ENCODE results near the gene PLIN5. TPM values are rescaled to one million over a fixed set of nuclear protein-coding genes. Genes with fewer than 3 reads are reported as not detected.

PLIN5 gene
- total and polyA plus RNA-seq, 7 donors, result 14.5 to 143 (median 96.1) TPM

DNA sequence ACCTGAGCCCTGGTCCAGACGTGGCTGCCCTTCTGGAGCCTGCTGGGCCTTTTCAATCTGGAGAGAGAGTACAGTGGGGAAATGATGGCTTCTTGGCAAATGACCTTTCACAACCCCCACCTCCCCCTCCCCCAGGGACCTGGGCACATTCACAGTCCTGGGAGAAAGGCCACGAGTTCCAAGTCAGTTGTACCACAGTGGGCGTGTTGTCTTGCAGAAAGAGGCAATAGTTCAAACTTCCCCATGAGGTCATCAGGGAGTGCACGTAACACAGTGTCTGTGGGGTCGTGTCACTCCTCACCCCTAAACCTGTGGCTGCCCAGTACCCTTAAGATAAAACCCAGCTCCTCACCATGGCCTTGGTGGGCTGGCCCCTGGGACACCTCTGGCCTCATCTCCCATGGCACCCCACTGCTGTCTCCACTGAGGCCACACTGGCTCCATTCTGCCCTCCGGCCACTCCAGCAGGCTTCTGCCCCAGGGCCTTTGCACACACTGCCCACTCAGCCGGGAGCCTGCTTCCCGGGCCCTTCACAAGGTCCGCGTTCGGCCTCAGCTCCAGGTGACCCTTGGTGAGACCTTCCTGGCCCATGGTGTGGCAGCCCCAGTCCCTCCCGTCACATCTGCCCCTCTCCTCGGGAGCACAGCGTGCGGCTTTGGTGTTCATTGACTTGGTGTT lies 30.0 kb downstream of the PLIN5 start:
- no peak for ATAC-seq
- Histone ChIP-seq H3K27ac (peak overlapping the region; percentile 41), H3K4me3 (no peak overlapping the region), H3K36me3 (ENCODE audit: insufficient read depth in 1 of 2, low read depth in 1 of 2) (peaks cover 0 to 83% of the 10 kb centered on the region in 2 donors), H3K4me1 (peaks cover 21% of the 10 kb centered on the region), H3K27me3 (ENCODE audit: insufficient read depth in 3 of 3, low read length in 2 of 3) (no peaks in the 10 kb centered on the region), H3K9me3 (no peaks in the 10 kb centered on the region)
- intact Hi-C loops (cut with DNase I), result no loop called here
- WGBS, 3 donors, result 50 to 75% (median 57%) methylated on average over 15 of the region's 15 CpGs
- no peak for DNase-seq
- TF ChIP-seq CTCF (IDR thresholded peaks at IDR 0.05), result no peak

DNA sequence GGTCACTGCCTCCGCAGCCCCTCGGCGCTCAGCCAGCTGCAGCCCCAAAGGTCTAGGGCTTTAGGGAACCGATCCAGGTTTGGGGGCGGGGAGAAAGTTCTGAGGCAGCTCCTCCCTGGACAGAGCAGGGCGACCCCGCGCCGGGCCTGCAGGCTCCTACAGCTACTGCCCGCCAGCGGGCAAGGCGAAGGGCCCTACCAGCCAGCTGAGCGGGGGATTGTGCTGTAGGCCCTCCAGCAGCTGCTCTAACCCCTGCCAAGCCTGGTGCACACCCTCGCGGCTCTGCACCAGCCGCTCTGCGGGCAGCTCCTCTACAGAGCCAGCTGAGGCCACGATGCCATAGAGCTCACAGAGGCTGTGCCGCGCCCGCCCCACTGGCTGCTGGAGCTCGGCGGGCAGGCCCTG lies 30.7 kb downstream of the PLIN5 start:
- Histone ChIP-seq H3K4me1 (peaks cover 18% of the 10 kb centered on the region), H3K27me3 (ENCODE audit: insufficient read depth in 3 of 3, low read length in 2 of 3) (no peaks in the 10 kb centered on the region), H3K27ac (peak overlapping the region; percentile 41), H3K36me3 (ENCODE audit: insufficient read depth in 1 of 2, low read depth in 1 of 2) (peaks cover 0 to 90% of the 10 kb centered on the region in 2 donors), H3K9me3 (no peaks in the 10 kb centered on the region), H3K4me3 (no peak overlapping the region)
- intact Hi-C loops (cut with DNase I), result no loop called here
- WGBS, 3 donors, result 33 to 48% (median 36%) methylated on average over 9 to 23 of the region's 23 CpGs
- no peak for TF ChIP-seq CTCF (IDR thresholded peaks at IDR 0.05)
- peak in 1 of 2 donors; percentile 66 for DNase-seq
- ATAC-seq, result peak in 2 of 4 donors; percentile 16 to 69

DNA sequence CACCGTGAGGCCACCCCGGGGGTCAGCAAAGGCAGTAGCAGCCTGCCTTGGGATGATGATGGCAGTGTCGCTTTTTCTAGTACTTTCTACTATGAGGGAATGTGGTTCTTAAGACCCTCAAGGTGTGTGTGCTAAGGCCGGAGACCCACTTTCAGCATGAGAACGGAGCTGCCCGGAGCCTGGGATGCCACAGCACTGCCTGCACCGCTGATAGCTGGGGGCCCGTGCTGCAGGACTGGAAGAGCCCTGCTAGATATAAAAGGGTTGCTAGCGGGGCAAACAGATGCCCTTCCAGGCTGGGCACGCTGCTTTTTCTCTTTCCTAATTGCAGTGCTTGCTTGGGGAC lies 31.2 kb downstream of the PLIN5 start:
- Histone ChIP-seq H3K36me3 (ENCODE audit: insufficient read depth in 1 of 2, low read depth in 1 of 2) (peaks cover 0 to 94% of the 10 kb centered on the region in 2 donors), H3K27me3 (ENCODE audit: insufficient read depth in 3 of 3, low read length in 2 of 3) (no peaks in the 10 kb centered on the region), H3K27ac (no peak overlapping the region), H3K9me3 (no peaks in the 10 kb centered on the region), H3K4me1 (peaks cover 16% of the 10 kb centered on the region), H3K4me3 (no peak overlapping the region)
- 52 to 78% (median 59%) methylated on average over 10 of the region's 10 CpGs for WGBS, 3 donors
- TF ChIP-seq CTCF (IDR thresholded peaks at IDR 0.05), result no peak
- ATAC-seq (no peak), DNase-seq (no peak)
- intact Hi-C loops (cut with DNase I), result no loop called here

GRCh38 chr19:4503132-4503824 lies 31.7 kb downstream of the PLIN5 start:
- Histone ChIP-seq H3K4me3 (no peak overlapping the region), H3K4me1 (peaks cover 11% of the 10 kb centered on the region), H3K9me3 (no peaks in the 10 kb centered on the region), H3K27me3 (ENCODE audit: insufficient read depth in 3 of 3, low read length in 2 of 3) (no peaks in the 10 kb centered on the region), H3K36me3 (ENCODE audit: insufficient read depth in 1 of 2, low read depth in 1 of 2) (peaks cover 0 to 94% of the 10 kb centered on the region in 2 donors), H3K27ac (peak overlapping the region; percentile 9)
- TF ChIP-seq CTCF (IDR thresholded peaks at IDR 0.05), result no peak
- WGBS, 3 donors, result 63 to 76% (median 64%) methylated on average over 12 to 25 of the region's 25 CpGs
- DNase-seq (peak in 1 of 2 donors; percentile 53), ATAC-seq (no peak)
- intact Hi-C loops (cut with DNase I), result no loop called here
